ENCODE measurements around the gene KIAA0930. TPM values are rescaled to one million over a fixed set of nuclear protein-coding genes. Genes with fewer than 3 reads are reported as not detected.

The KIAA0930 gene
- total and polyA plus RNA-seq, 4 experiments from 2014 or later: 1.2 to 36.7 (median 14.8) TPM

DNA sequence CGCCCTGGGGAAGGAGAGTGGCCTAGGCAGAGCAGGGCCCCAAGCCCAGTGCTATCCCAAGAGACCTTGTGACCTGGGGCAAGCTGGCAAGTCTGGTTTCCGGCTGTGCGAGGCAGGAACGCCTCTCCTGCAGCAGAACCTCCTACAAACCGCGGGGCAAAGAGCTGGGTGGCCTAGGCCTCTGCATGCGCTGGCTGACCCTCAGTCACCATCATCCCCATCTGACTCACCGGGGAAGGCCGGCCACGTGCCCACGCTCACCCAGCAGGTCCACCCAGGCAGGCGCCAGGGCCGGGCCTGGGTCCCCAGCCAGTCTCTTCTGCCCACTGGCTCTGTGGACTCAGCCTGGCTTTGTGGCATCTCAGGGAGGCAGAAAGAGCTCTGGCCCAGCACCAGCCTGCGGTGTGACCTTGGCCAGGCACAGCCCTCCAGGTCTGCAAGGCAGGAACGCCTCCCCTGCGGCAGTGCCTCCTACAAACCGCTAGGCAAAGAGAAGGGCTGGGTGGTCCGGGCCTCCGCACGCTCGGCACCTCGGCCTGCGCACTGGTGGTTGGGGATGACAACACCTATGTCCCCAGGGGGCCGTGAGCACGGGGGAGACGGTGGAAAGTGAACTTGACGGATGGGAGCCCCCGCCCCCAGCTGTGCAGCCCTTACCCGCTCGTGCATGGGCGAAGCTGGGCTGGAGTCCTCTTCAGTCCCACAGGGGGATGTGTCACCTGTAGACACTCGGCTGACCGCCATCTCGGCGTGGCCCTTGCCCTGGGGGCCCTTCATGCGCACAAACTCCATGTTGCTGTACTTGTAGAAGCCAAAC is 38.2 kb downstream of the KIAA0930 start:
- no peaks in the 10 kb centered on the region for H3K27me3 Mint-ChIP-seq
- no peak overlapping the region for H3K27ac Mint-ChIP-seq
- H3K4me1 ChIP-seq (ENCODE audit: insufficient read depth, low read length): no peaks in the 10 kb centered on the region
- no peaks in the 10 kb centered on the region for H3K9me3 Mint-ChIP-seq
- ChIA-PET POLR2A (ENCODE audit: partially characterized antibody) (no interaction called here), CTCF (ENCODE audit: partially characterized antibody) (no interaction called here)
- no peaks in the 10 kb centered on the region for H3K27me3 ChIP-seq (ENCODE audit: insufficient read depth, low read length)
- intact Hi-C loops (cut with micrococcal nuclease): no loop called here
- H3K27ac ChIP-seq (ENCODE audit: low read depth, low read length): no peak overlapping the region
- H3K36me3 Mint-ChIP-seq: peaks cover 27 to 41% of the 10 kb centered on the region in 2 donors
- peaks cover 0 to 2% (median 0%) of the 10 kb centered on the region in 4 donors for H3K4me1 Mint-ChIP-seq
- no peak overlapping the region for H3K4me3 Mint-ChIP-seq
- no peaks in the 10 kb centered on the region for H3K36me3 ChIP-seq (ENCODE audit: insufficient read depth, low read length)
- H3K9me3 ChIP-seq (ENCODE audit: control insufficient read depth in 1 of 2, low read length in 2 of 2): no peaks in the 10 kb centered on the region
- no peak overlapping the region for H3K4me3 ChIP-seq (ENCODE audit: low read length in 2 of 2)
- no peak for DNase-seq

DNA sequence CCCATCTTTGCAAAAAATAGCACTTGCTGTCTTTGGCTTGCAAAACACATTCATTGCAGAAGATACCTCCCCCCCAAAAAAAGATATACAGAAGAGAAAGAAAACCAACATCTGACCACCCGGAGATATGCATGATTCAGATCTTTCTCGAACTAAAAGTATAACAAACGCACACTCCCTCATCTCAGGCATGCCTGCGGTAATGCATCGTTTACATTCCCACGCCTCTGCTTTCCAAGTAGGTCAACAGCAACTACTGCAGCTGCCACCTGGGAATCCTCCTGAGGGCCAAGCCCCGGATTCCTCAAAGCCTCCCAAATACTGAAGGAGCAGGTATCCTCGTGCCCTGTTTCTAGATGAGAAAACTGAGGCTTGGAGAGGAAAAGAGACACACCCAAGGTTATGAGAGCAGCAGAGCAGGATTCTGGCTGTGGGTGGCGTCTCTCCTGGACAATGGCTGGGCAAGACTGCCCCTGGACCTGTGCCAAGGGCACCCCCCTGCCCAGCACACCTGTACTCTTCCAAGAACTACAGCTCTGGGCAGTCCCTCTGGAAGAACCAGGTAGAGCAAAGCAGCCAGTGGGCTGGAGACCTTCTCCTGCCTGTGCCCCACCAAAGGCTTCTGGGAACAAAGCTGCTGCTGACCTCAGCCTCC is 38.9 kb downstream of the KIAA0930 start:
- H3K9me3 ChIP-seq (ENCODE audit: control insufficient read depth in 1 of 2, low read length in 2 of 2): no peaks in the 10 kb centered on the region
- Mint-ChIP-seq H3K27ac (no peak overlapping the region), H3K4me3 (no peak overlapping the region), H3K4me1 (peaks cover 0 to 2% (median 0%) of the 10 kb centered on the region in 4 donors), H3K27me3 (no peaks in the 10 kb centered on the region), H3K36me3 (peaks cover 27 to 44% of the 10 kb centered on the region in 2 donors), H3K9me3 (no peaks in the 10 kb centered on the region)
- ChIA-PET POLR2A (ENCODE audit: partially characterized antibody) (no interaction called here), CTCF (ENCODE audit: partially characterized antibody) (no interaction called here)
- no peak overlapping the region for H3K4me3 ChIP-seq (ENCODE audit: low read length in 2 of 2)
- no peaks in the 10 kb centered on the region for H3K4me1 ChIP-seq (ENCODE audit: insufficient read depth, low read length)
- intact Hi-C loops (cut with micrococcal nuclease): no loop called here
- no peaks in the 10 kb centered on the region for H3K27me3 ChIP-seq (ENCODE audit: insufficient read depth, low read length)
- H3K36me3 ChIP-seq (ENCODE audit: insufficient read depth, low read length): no peaks in the 10 kb centered on the region
- no peak for DNase-seq
- no peak overlapping the region for H3K27ac ChIP-seq (ENCODE audit: low read depth, low read length)

DNA sequence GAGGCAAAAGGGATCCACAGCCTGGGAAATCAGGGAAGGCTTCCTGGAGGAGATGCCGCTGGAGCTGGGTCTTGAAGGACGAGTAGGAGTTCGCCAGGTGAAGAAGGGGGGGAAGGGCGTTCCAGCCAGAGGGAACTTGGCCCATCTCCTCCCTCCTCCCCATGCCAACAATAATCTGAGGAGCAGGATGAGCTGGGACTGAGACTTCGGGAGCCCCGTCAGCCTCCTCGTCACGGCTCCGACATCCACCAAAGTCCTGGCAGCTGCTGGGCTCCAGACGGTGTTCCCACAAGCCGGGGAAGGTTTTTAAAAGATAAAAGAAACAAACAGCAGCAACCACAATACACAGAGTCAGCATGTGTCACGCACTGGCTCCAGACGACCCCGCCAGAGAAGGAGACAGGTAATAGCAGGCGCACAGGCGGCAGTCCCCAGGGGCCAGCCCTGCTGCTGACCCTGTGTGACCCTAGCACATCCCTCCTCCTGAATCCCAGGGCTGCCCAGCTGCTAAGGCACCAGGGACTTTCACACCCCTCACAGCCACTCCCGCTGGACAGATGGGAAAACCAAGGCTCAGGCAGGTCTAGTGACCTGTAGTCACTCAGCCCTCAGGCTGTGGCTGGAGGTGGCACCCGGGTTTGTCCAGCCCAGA is 39.7 kb downstream of the KIAA0930 start:
- no peak overlapping the region for H3K4me3 ChIP-seq (ENCODE audit: low read length in 2 of 2)
- ChIA-PET POLR2A (ENCODE audit: partially characterized antibody) (no interaction called here), CTCF (ENCODE audit: partially characterized antibody) (no interaction called here)
- H3K4me1 ChIP-seq (ENCODE audit: insufficient read depth, low read length): no peaks in the 10 kb centered on the region
- H3K27me3 ChIP-seq (ENCODE audit: insufficient read depth, low read length): no peaks in the 10 kb centered on the region
- intact Hi-C loops (cut with micrococcal nuclease): no loop called here
- Mint-ChIP-seq H3K27me3 (no peaks in the 10 kb centered on the region), H3K36me3 (peaks cover 23 to 39% of the 10 kb centered on the region in 2 donors), H3K4me1 (peaks cover 0 to 2% (median 0%) of the 10 kb centered on the region in 4 donors), H3K27ac (peak overlapping the region in 2 of 7 donors; percentile 7 to 18), H3K9me3 (no peaks in the 10 kb centered on the region), H3K4me3 (no peak overlapping the region)
- peaks cover 4% of the 10 kb centered on the region for H3K36me3 ChIP-seq (ENCODE audit: insufficient read depth, low read length)
- no peak for DNase-seq
- no peaks in the 10 kb centered on the region for H3K9me3 ChIP-seq (ENCODE audit: control insufficient read depth in 1 of 2, low read length in 2 of 2)
- H3K27ac ChIP-seq (ENCODE audit: low read depth, low read length): no peak overlapping the region

DNA sequence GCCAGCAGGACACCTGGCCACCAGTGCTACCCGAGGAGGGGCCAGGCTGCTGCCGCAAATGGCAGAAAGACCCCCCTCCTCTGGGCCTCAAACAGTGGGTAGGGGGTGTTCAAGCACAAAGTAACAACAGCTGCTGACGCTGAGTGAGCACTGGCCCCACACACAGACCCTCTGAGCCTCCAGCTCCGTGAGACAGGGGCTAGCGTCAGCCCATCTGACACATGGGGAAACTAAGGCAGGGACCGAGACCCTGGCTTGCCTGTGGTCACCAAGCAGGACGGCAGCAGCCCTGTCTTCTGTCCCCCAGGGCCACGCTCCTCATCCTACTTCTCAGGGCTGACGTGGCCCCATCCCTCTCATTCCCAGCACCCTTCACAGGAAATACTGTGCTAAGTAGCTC is 40.5 kb downstream of the KIAA0930 start:
- Mint-ChIP-seq H3K9me3 (no peaks in the 10 kb centered on the region), H3K4me3 (no peak overlapping the region), H3K27ac (no peak overlapping the region), H3K27me3 (no peaks in the 10 kb centered on the region), H3K36me3 (peaks cover 23 to 39% of the 10 kb centered on the region in 2 donors), H3K4me1 (no peaks in the 10 kb centered on the region)
- H3K27ac ChIP-seq (ENCODE audit: low read depth, low read length): no peak overlapping the region
- no peak overlapping the region for H3K4me3 ChIP-seq (ENCODE audit: low read length in 2 of 2)
- no peaks in the 10 kb centered on the region for H3K4me1 ChIP-seq (ENCODE audit: insufficient read depth, low read length)
- intact Hi-C loops (cut with micrococcal nuclease): no loop called here
- POLR2A ChIA-PET (ENCODE audit: partially characterized antibody): no interaction called here
- no peak for DNase-seq
- no peaks in the 10 kb centered on the region for H3K9me3 ChIP-seq (ENCODE audit: control insufficient read depth in 1 of 2, low read length in 2 of 2)
- CTCF ChIA-PET (ENCODE audit: partially characterized antibody): no interaction called here
- H3K36me3 ChIP-seq (ENCODE audit: insufficient read depth, low read length): peaks cover 4% of the 10 kb centered on the region
- H3K27me3 ChIP-seq (ENCODE audit: insufficient read depth, low read length): no peaks in the 10 kb centered on the region

DNA sequence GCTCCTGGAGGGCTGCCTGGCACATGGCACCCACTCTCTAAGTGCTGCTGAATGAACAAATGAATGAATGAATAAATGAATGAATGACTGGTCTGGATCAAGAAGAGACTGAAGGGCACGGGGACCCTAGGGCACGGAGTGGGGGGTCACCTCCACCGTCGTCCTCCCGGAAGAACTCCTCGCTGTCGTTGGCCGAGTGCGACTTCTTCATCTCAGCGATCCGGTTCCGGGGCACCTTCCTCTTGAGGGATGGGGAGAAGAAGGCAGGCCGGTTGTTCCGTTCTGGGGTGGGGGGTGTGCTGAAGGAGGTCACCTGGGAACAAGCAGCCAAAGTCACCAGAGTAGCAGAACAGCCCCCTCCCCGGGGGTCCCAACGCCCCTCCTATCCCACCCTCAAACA is 41.0 kb downstream of the KIAA0930 start:
- no peaks in the 10 kb centered on the region for H3K4me1 ChIP-seq (ENCODE audit: insufficient read depth, low read length)
- DNase-seq: no peak
- intact Hi-C loops (cut with micrococcal nuclease): no loop called here
- no peaks in the 10 kb centered on the region for H3K9me3 Mint-ChIP-seq
- no peak overlapping the region for H3K27ac Mint-ChIP-seq
- no peaks in the 10 kb centered on the region for H3K9me3 ChIP-seq (ENCODE audit: control insufficient read depth in 1 of 2, low read length in 2 of 2)
- H3K4me3 Mint-ChIP-seq: no peak overlapping the region
- no peaks in the 10 kb centered on the region for H3K27me3 Mint-ChIP-seq
- peaks cover 23 to 38% of the 10 kb centered on the region in 2 donors for H3K36me3 Mint-ChIP-seq
- ChIA-PET POLR2A (ENCODE audit: partially characterized antibody) (no interaction called here), CTCF (ENCODE audit: partially characterized antibody) (no interaction called here)
- no peaks in the 10 kb centered on the region for H3K27me3 ChIP-seq (ENCODE audit: insufficient read depth, low read length)
- H3K4me1 Mint-ChIP-seq: no peaks in the 10 kb centered on the region
- H3K36me3 ChIP-seq (ENCODE audit: insufficient read depth, low read length): peaks cover 4% of the 10 kb centered on the region
- no peak overlapping the region for H3K4me3 ChIP-seq (ENCODE audit: low read length in 2 of 2)
- H3K27ac ChIP-seq (ENCODE audit: low read depth, low read length): no peak overlapping the region

DNA sequence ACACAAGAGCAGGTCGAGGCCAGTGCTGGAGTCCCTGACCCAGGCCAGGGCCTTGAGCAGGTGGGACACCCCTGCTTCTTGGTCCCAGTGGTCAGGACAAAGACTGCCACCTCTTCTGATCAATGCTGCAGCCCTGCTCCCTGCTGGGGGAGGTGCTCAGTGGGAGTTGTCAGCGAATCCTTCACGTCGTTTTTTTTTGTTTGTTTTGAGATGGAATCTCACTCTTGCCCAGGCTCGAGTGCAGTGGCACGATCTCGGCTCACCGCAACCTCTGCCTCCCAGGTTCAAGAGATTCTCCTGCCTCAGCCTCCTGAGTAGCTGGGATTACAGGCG is 42.3 kb downstream of the KIAA0930 start:
- Histone ChIP-seq H3K9me3 (ENCODE audit: control insufficient read depth in 1 of 2, low read length in 2 of 2) (no peaks in the 10 kb centered on the region), H3K4me1 (ENCODE audit: insufficient read depth, low read length) (no peaks in the 10 kb centered on the region), H3K4me3 (ENCODE audit: low read length in 2 of 2) (no peak overlapping the region), H3K27me3 (ENCODE audit: insufficient read depth, low read length) (no peaks in the 10 kb centered on the region), H3K27ac (ENCODE audit: low read depth, low read length) (no peak overlapping the region), H3K36me3 (ENCODE audit: insufficient read depth, low read length) (peaks cover 4% of the 10 kb centered on the region)
- no peak for DNase-seq
- H3K36me3 Mint-ChIP-seq: peaks cover 20 to 35% of the 10 kb centered on the region in 2 donors
- ChIA-PET POLR2A (ENCODE audit: partially characterized antibody) (no interaction called here), CTCF (ENCODE audit: partially characterized antibody) (no interaction called here)
- intact Hi-C loops (cut with micrococcal nuclease): no loop called here
- H3K9me3 Mint-ChIP-seq: no peaks in the 10 kb centered on the region
- H3K27ac Mint-ChIP-seq: no peak overlapping the region
- H3K4me3 Mint-ChIP-seq: no peak overlapping the region
- no peaks in the 10 kb centered on the region for H3K27me3 Mint-ChIP-seq
- no peaks in the 10 kb centered on the region for H3K4me1 Mint-ChIP-seq

DNA sequence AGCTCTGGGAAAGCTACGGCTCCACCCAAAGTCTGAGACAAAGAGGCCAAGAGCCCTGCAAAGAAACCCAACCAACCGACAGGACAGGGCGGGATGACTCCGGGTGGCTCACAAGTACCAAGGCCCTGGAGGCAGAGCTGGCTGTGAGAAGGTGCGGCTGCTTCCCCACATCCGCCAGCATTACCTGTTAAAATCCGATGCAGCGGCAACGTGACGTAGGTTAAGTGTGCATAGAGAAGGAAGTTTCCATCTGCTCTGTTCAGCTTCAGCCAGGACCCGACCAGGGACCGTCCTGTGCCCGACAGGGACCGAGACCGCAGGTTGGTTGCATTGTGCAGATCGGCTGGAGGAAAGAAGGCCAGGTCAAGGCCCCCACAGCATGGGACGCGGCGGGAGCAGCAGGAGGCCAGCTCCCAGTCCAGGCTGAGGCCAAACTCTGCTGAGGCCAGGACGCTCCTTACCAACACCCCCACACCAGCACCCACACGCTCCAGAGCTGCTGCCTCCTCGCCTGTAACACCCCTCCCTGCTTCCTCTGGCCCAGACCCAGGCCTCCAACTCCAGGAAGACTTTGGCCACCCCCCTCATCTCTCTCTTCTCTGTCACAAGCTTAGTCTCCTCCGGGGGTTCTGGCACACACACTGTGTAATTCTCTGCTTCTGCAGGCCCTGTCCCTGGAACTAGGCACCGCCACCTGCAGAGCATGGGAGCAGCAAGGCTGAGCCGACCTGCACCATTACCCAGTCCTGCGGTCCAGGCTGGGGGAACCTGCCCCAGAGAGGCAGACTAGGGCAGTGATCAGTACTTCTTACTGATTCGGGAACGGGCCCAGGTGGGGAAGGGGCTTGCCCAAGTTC is 42.9 kb downstream of the KIAA0930 start:
- Histone ChIP-seq H3K27me3 (ENCODE audit: insufficient read depth, low read length) (no peaks in the 10 kb centered on the region), H3K4me1 (ENCODE audit: insufficient read depth, low read length) (no peaks in the 10 kb centered on the region), H3K9me3 (ENCODE audit: control insufficient read depth in 1 of 2, low read length in 2 of 2) (no peaks in the 10 kb centered on the region), H3K36me3 (ENCODE audit: insufficient read depth, low read length) (peaks cover 4% of the 10 kb centered on the region), H3K4me3 (ENCODE audit: low read length in 2 of 2) (no peak overlapping the region), H3K27ac (ENCODE audit: low read depth, low read length) (no peak overlapping the region)
- Mint-ChIP-seq H3K36me3 (peaks cover 20 to 35% of the 10 kb centered on the region in 2 donors), H3K27ac (peak overlapping the region in 1 of 7 donors; percentile 61), H3K4me1 (no peaks in the 10 kb centered on the region), H3K9me3 (no peaks in the 10 kb centered on the region), H3K27me3 (no peaks in the 10 kb centered on the region), H3K4me3 (no peak overlapping the region)
- no peak for DNase-seq
- intact Hi-C loops (cut with micrococcal nuclease): no loop called here
- ChIA-PET POLR2A (ENCODE audit: partially characterized antibody) (no interaction called here), CTCF (ENCODE audit: partially characterized antibody) (no interaction called here)

Measured in CD4-positive, alpha-beta memory T cell (primary cell).